ENCODE measurements around the gene TUBB3. TPM values are rescaled to one million over a fixed set of nuclear protein-coding genes. Genes with fewer than 3 reads are reported as not detected.

The TUBB3 gene
- total RNA-seq, 1 experiment from 2014 or later, result 205 TPM

DNA sequence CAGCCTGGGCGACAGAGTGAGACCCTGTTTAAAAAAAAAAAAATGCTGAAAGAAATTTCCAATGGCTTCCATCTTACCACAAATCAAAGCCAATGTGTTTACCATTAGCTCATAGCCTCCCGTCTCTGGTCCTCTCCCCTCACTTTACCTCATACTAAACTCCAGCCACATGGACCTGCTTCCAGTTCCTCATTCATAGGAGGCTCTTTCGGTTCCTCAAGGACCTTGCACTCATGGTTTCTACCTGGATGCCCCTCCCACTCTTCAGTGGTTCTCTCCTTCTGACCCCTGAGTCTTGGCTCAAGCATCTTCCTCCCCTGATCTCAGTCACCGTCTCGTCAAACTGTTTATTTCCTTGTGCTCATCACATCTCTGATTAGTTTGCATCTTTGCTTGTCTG lies 21.6 kb downstream of the TUBB3 start:
- no peaks in the 10 kb centered on the region for H3K9me3 ChIP-seq (ENCODE audit: control insufficient read depth, insufficient read depth, low read depth, low read length)
- DNase-seq (ENCODE audit: low read depth, low spot score) (no peak), ATAC-seq (no peak)
- intact Hi-C loops (cut with micrococcal nuclease; ENCODE audit: unreplicated experiment), result no loop called here
- H3K4me3 ChIP-seq (ENCODE audit: low read depth in 2 of 2, low read length in 2 of 2), result no peak overlapping the region
- in situ Hi-C loops (cut with HindIII; ENCODE audit: low pct_unique_long_range_greater_than_20kb, low sequenced_read_pairs), result no loop called here
- H3K27ac ChIP-seq (ENCODE audit: low read length), result no peak overlapping the region
- 0 out of 2 replicates have a peak, but pooled peaks cover 4% of the 10 kb centered on the region for H3K4me1 ChIP-seq (ENCODE audit: control insufficient read depth, insufficient read depth, low read length)
- CTCF ChIA-PET, result no interaction called here
- POLR2A ChIA-PET, result no interaction called here
- no peak for TF ChIP-seq TCF7L2 (IDR thresholded peaks at IDR 0.05; ENCODE audit: low read depth, low read length)
- no peak for TF ChIP-seq REST (IDR thresholded peaks at IDR 0.05; ENCODE audit: insufficient read depth in 1 of 2, low read depth in 2 of 2, low read length in 1 of 2)
- H3K27me3 ChIP-seq (ENCODE audit: control insufficient read depth, insufficient read depth, low read length), result no peaks in the 10 kb centered on the region
- H3K36me3 ChIP-seq (ENCODE audit: control insufficient read depth, insufficient read depth, low read length), result no peaks in the 10 kb centered on the region
- no TSS peak for BruUV-seq (replicated peaks)

DNA sequence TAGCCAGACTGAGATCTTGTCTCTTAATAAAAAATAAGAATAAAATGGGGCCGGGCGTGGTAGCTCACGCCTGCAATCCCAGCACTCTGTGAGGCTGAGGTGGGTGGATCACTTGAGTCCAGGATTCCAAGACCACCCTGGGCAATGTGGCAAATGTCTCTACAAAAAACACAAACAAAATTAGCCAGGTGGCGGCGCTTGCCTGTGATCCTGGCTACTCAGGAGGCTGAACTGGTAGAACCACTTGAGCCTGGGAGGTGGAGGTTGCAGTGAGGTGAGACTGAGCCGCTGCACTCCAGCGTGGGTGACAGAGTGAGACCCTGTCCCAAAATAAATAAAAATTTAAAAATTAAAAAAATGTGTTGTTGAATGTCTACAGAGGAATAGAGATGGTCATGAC lies 22.5 kb downstream of the TUBB3 start:
- CTCF ChIA-PET, result no interaction called here
- in situ Hi-C loops (cut with HindIII; ENCODE audit: low pct_unique_long_range_greater_than_20kb, low sequenced_read_pairs), result no loop called here
- BruUV-seq (replicated peaks), result no TSS peak

More for the DNA sequence above, 22.5 kb downstream of the TUBB3 start:
- POLR2A ChIA-PET, result no interaction called here
- Histone ChIP-seq H3K4me1 (ENCODE audit: control insufficient read depth, insufficient read depth, low read length) (0 out of 2 replicates have a peak, but pooled peaks cover 4% of the 10 kb centered on the region), H3K27ac (ENCODE audit: low read length) (no peak overlapping the region), H3K36me3 (ENCODE audit: control insufficient read depth, insufficient read depth, low read length) (no peaks in the 10 kb centered on the region), H3K27me3 (ENCODE audit: control insufficient read depth, insufficient read depth, low read length) (no peaks in the 10 kb centered on the region), H3K4me3 (ENCODE audit: low read depth in 2 of 2, low read length in 2 of 2) (no peak overlapping the region), H3K9me3 (ENCODE audit: control insufficient read depth, insufficient read depth, low read depth, low read length) (no peaks in the 10 kb centered on the region)
- no peak for ATAC-seq
- intact Hi-C loops (cut with micrococcal nuclease; ENCODE audit: unreplicated experiment), result no loop called here
- no peak for DNase-seq (ENCODE audit: low read depth, low spot score)
- TF ChIP-seq SIN3A (IDR thresholded peaks at IDR 0.05; ENCODE audit: borderline replicate concordance, insufficient read depth, low read depth, low read length), result no peak
- no peak for TF ChIP-seq POLR2AphosphoS5 (IDR thresholded peaks at IDR 0.05; ENCODE audit: low read depth, low read length)
- TF ChIP-seq TCF7L2 (IDR thresholded peaks at IDR 0.05; ENCODE audit: low read depth, low read length), result no peak
- no peak for TF ChIP-seq REST (IDR thresholded peaks at IDR 0.05; ENCODE audit: insufficient read depth in 1 of 2, low read depth in 2 of 2, low read length in 1 of 2)
- TF ChIP-seq CTCF (IDR thresholded peaks at IDR 0.05), result no peak
